ENCODE results near the gene TMEM208. TPM values are rescaled to one million over a fixed set of nuclear protein-coding genes. Genes with fewer than 3 reads are reported as not detected.

The TMEM208 gene
- total and polyA plus RNA-seq, 2 of the 8 experiments (the other 6 are each of a cell fraction or from before 2014, with no cell fraction given) = 37.7 to 100.0 TPM

DNA sequence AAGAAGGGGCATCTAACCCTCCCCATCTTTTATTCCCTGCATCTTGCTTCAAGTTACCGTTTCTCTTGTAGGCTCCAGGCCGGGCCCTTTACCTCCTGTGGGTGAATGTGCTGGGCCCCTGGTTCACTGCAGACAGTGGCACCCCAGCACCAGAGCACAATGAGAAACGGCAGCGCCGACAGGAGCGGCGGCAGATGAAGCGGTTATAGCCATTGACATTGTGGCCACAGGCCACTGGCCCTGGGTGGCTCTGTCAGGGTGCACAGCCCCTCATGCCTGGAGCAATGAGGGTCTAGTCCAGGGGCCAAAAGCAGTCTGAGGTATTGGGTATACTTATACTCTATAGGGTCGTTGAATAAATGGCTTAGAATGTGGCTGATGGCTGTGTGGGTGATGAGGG, 2.0 kb downstream of the TMEM208 start:
- Histone ChIP-seq H3K4me3 (ENCODE audit: extremely low read depth in 1 of 4, insufficient read depth in 2 of 4, low read depth in 3 of 4, low read length in 4 of 4) (no peak overlapping the region), H3K9me3 (ENCODE audit: insufficient read depth in 2 of 2, low read depth in 1 of 2, low read length in 1 of 2) (no peaks in the 10 kb centered on the region), H2BK120ac (replicated peaks; ENCODE audit: low read depth, low read length) (no peak overlapping the region), H3K27me3 (replicated peaks in 1 of 4; ENCODE audit: control insufficient read depth in 3 of 4, extremely low read depth in 1 of 4, insufficient read depth in 3 of 4, low read length in 3 of 4) (no peaks in the 10 kb centered on the region; a peak in 2 of 7 replicates), H3K36me3 (ENCODE audit: control insufficient read depth in 2 of 4, insufficient read depth in 4 of 4, low read length in 3 of 4) (peaks cover 17 to 39% (median 36%) of the 10 kb centered on the region in 4 experiments; a peak in 7 of 8 replicates), H4K91ac (replicated peaks; ENCODE audit: insufficient read length, low read length) (no peak overlapping the region), H2BK20ac (ENCODE audit: low read length) (no peak overlapping the region), H3K4me2 (ENCODE audit: insufficient read depth in 1 of 2, low read depth in 2 of 2, low read length in 2 of 2) (no peak overlapping the region; a peak in 1 of 4 replicates), H3K79me1 (ENCODE audit: low read depth, low read length) (no peaks in the 10 kb centered on the region; the same call in 1 of the 2 replicates), H4K5ac (ENCODE audit: insufficient read length, low read depth, low read length) (no peak overlapping the region), H3K56ac (replicated peaks; ENCODE audit: insufficient read length, low read depth, low read length) (no peak overlapping the region), H4K8ac (ENCODE audit: extremely low read depth, insufficient read depth, low read length) (no peak overlapping the region; the same call in 1 of the 2 replicates), H3K14ac (ENCODE audit: insufficient read length) (no peak overlapping the region), H3K23ac (ENCODE audit: insufficient read length) (no peak overlapping the region), H3K4ac (replicated peaks; ENCODE audit: insufficient read length, low read depth, low read length) (no peak overlapping the region), H3K79me2 (ENCODE audit: control insufficient read depth in 1 of 2, insufficient read depth in 2 of 2, low read length in 2 of 2) (peaks cover 0 to 13% of the 10 kb centered on the region in 2 experiments; a peak in 2 of 4 replicates), H3K27ac (ENCODE audit: low read depth, low read length) (no peak overlapping the region), H4K20me1 (replicated peaks in 1 of 2; ENCODE audit: control insufficient read depth in 1 of 2, insufficient read depth in 2 of 2, low read length in 2 of 2) (peaks cover 3 to 14% of the 10 kb centered on the region in 2 experiments), H2AK5ac (ENCODE audit: low read depth, low read length) (no peak overlapping the region), H2BK15ac (ENCODE audit: low read length) (no peak overlapping the region), H2BK5ac (ENCODE audit: low read depth, low read length) (no peak overlapping the region), H3K18ac (ENCODE audit: extremely low read depth, low read length) (no peak overlapping the region), H2BK12ac (ENCODE audit: low read depth, low read length) (no peak overlapping the region), H3K4me1 (replicated peaks in 1 of 4; ENCODE audit: control insufficient read depth in 3 of 4, insufficient read depth in 4 of 4, low read length in 3 of 4) (peaks cover 0 to 6% (median 3%) of the 10 kb centered on the region in 4 experiments; a peak in 3 of 7 replicates), H3K9ac (replicated peaks in 1 of 4; ENCODE audit: extremely low read depth in 1 of 4, low read depth in 3 of 4, low read length in 3 of 4) (no peak overlapping the region), H3K23me2 (ENCODE audit: low read depth, low read length) (peaks cover 5% of the 10 kb centered on the region), H2AFZ (ENCODE audit: low read length) (no peak overlapping the region)
- FAIRE-seq = no peak
- 85% methylated on average over 9 of the region's 9 CpGs; no CpG with 5 or more reads in 1 of the 2 experiments for WGBS, 2 experiments (ENCODE audit: extremely low coverage in 1 of 2, insufficient coverage in 1 of 2, insufficient read length in 1 of 2, insufficient replicate concordance in 2 of 2, low coverage in 1 of 2, low lambda C conversion rate in 2 of 2, missing lambda C conversion rate in 1 of 2)
- ChIA-PET POLR2A (ENCODE audit: partially characterized antibody) (interaction anchor here (1.1 to 2.7 kb wide), 5 partner anchors 12 to 36 kb away, joined by 3 to 20 read pairs (median 4); partner anchors contain the start of gene E2F4), CTCF (ENCODE audit: partially characterized antibody) (interaction anchor here (1.4 to 2.9 kb wide), 5 partner anchors 14 to 53 kb away, joined by 3 to 11 read pairs (median 6); partner anchors contain the start of genes ELMO3 and FHOD1)
- DNase-seq (ENCODE audit: low read depth in 1 of 2, low spot score in 2 of 2) = no peak
- TF ChIP-seq SIRT6 (IDR thresholded peaks at IDR 0.05; ENCODE audit: low read length) (no peak), POLR2A (IDR thresholded peaks at IDR 0.05; ENCODE audit: control extremely low read depth in 1 of 2, low read depth in 2 of 2, low read length in 2 of 2) (peak in 1 of 2 experiments; percentile 36; a peak in 1 of 3 replicates)
